Forelimb muscle (tissue), 1 donor: ENCODE data around the gene TTC34. TPM values are rescaled to one million over a fixed set of nuclear protein-coding genes. Genes with fewer than 3 reads are reported as not detected.
"Not testable (repeated sequence)": the region's sequence is repeated elsewhere in the genome, so short reads cannot be mapped to it uniquely, and the experiment has no call there.

Source experiments
- DNase-seq: peaks from one replicate; pipeline ENCODE4 v3.0.0-alpha.2; 2013; ENCODE audit warnings: low read depth
- polyA plus RNA-seq: library from polyadenylated mRNA; unstranded; fragments of 120-200 nt; gene quantifications from one replicate; pipeline ENCODE4 v1.2.1, GENCODE V29; 2013; ENCODE audit not compliant: insufficient read length

The TTC34 gene
- polyA plus RNA-seq, 1 donor: 0.32 TPM

DNA sequence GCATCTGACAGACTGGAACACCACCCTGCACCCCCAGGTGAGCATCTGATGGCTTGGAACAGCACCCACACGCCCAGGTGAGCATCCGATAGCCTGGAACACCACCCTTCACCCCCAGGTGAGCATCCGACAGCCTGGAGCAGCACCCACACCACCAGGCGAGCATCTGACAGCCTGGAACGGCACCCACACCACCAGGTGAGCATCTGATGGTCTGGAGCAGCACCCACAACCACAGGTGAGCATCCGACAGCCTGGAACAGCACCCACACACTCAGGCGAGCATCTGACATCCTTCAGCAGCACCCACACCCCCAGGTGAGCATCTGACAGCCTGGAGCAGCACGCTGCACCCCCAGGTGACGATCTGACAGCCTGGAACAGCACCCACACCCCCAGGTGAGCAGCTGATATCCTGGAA lies 118.2 kb downstream of the TTC34 start:
- DNase-seq: not testable (repeated sequence)

DNA sequence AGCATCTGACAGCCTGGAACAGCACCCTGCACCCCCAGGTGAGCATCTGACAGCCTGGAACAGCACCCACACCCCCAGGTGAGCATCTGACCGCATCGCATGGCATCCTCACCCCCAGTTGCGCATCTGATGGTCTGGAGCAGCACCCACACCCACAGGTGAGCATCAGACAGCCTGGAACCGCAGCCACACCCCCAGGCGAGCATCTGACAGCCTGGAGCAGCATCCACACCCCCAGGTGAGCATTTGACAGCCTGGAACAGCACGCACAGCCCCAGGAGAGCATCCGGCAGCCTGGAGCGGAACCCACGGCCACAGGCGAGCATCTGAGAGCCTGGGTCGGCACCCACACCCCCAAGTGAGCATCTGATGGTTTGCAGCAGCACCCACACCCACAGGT lies 118.6 kb downstream of the TTC34 start:
- DNase-seq: not testable (repeated sequence)

DNA sequence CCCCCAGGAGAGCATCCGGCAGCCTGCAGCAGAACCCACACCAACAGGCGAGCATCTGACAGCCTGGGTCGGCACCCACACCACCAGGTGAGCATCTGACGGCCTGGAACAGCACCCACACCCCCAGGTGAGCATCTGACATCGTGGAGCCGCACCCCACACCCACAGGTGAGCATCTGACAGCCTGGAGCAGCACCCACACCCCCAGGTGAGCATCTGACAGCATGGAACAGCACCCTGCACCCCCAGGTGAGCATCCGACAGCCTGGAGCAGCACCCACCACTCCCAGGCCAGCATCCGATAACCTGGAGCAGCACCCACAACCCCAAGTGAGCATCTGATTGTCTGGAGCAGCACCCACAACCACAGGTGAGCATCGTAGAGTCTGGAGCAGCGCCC lies 124.8 kb downstream of the TTC34 start:
- not testable (repeated sequence) for DNase-seq

GRCh38 chr1:2671656-2672055 lies 129.8 kb downstream of the TTC34 start:
- not testable (repeated sequence) for DNase-seq

- DNase-seq: not testable (repeated sequence)
Measured at GRCh38 chr1:2659806-2660205, 141.7 kb downstream of the TTC34 start.

DNA sequence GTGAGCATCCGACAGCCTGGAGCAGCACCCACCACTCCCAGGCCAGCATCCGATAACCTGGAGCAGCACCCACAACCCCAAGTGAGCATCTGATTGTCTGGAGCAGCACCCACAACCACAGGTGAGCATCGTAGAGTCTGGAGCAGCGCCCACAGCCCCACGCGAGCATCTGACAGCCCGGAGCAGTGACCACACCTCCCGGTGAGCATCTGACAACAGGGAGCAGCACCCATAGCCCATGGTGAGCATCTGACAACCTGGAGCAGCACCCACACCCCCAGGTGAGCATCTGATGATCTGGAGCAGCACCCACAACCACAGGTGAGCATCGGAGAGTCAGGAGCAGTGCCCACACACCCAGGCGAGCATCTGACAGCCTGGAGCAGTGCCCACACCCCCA lies 143.6 kb downstream of the TTC34 start:
- not testable (repeated sequence) for DNase-seq

- DNase-seq: not testable (repeated sequence)
Measured at GRCh38 chr1:2657124-2657523, 144.4 kb downstream of the TTC34 start.

GRCh38 chr1:2655598-2656434 lies 145.7 kb downstream of the TTC34 start:
- DNase-seq: not testable (repeated sequence)

- not testable (repeated sequence) for DNase-seq
Measured at GRCh38 chr1:2654443-2654948, 147.0 kb downstream of the TTC34 start.

- DNase-seq: not testable (repeated sequence)
Measured at GRCh38 chr1:2653741-2654442, 147.6 kb downstream of the TTC34 start.

GRCh38 chr1:2652926-2653571 lies 148.4 kb downstream of the TTC34 start:
- DNase-seq: not testable (repeated sequence)

DNA sequence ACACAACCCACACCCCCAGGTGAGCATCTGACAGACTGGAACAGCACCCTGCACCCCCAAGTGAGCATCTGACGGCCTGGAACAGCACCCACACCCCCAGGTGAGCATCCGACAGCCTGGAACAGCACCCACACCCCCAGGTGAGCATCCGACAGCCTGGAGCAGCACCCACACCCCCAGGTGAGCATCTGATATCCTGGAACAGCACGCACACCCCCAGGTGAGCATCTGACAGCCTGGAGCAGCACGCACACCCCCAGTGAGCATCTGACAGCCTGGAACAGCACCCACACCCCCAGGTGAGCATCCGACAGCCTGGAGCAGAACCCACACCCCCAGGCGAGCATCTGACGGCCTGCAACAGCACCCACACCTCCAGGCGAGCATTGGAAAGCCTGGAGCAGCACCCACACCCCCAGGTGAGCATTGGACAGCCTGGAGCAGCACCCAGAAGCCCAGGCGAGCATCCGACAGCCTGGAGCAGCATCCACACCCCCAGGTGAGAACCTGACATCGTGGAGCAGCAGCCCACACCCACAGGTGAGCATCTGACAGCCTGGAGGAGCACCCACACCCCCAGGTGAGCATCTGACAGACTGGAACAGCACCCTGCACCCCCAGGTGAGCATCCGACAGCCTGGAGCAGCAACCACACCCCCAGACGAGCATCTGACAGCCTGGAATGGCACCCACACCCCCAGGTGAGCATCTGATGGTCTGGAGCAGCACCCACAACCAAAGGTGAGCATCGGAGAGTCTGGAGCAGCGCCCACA lies 149.2 kb downstream of the TTC34 start:
- not testable (repeated sequence) for DNase-seq

DNA sequence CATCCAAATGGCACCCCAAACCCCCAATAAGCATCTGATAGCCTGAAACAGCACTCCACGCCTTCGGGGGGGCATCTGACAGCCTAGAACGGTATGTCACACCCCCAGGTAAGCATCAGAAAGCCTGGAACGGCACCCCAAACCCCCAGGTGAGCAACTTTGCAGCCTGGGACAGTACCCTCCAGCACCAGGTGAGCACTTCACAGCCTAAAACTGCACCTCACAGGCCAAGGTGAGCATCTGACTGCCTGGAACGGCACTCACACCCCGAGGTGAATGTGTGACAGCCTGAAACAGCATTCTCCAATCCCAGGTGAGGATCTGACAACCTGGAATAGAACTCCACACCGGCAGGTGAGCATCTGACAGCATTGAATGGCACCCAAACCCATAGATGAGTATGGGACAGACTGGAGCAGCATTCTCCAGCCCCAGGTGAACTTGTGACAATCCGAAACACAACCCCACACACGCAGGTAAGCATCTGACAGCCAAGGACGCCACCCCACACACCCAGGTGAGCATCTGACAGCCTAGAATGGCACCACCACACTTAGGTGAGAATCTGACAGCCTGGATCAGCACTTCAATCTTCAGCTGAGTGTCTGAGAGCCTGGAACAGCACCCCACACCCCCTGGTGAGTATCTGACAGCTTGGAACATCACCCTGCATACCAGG lies 150.4 kb downstream of the TTC34 start:
- no peak for DNase-seq

DNA sequence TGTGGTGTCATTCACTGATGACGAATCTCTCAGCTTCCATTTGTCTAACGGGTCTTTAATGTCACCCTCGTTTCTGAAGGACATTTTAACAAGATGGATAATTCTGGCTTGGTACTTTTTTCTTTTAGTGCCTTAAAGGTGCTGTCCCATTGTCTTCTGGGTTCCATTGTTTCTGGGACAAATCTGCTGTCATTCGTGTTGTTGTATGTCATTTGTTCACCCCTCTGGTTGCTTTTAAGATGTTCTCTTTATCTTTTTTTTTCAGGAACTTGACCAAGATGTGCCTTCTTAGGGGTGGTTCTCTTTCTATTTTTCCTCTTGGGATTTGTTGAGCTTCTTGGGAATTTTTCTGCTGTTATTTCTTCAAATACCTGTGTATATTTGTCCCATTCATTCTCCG lies 154.7 kb downstream of the TTC34 start:
- no peak for DNase-seq

GRCh38 chr1:2645776-2646175 lies 155.7 kb downstream of the TTC34 start:
- no peak for DNase-seq

DNA sequence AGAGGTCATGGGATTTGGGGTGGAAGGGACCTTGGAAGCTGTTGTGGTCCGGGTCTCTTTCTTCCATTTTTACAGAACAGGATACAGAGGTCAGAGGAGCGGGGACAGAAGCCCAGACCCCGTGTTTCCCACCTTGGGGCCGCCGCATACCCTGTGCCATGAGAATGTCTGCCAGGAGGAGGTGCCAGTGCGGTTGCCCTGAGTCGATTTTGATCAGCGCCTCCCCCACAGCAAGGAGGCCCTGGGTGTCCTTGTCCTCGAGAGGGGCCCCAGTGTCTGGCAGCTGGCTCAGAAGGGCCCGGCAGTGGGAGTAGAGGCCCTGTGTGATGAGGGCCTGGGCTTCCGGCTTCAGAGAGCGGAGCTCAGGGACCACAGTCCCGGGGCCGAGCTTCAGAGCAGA lies 156.3 kb downstream of the TTC34 start:
- no peak for DNase-seq

DNA sequence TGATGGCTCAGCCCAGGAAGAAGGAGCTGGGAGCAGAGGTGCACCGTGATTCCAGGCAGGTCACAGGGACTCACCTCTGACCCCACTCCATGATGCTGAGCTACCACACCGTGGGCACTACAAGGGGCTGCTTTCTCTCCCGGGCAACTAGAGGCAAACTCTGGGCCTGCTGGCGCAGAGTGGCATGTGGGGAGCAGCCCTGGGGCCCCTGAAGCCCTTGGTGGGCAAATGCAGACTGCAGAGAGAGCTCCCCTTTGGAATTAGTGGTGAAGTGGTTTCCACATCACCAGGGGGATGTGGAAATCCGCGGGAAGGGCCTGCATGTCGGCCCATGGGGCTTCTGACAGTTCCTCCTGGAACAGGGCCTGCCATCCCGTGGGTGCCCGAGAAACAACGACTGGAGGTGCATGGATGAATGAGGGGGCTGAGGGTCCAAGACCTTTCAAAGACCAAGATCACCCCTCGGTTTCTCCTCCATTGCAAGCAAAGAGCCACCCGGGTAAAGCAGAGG lies 156.8 kb downstream of the TTC34 start:
- DNase-seq: no peak

- DNase-seq: no peak
Measured at GRCh38 chr1:2644171-2644570, 157.3 kb downstream of the TTC34 start.

DNA sequence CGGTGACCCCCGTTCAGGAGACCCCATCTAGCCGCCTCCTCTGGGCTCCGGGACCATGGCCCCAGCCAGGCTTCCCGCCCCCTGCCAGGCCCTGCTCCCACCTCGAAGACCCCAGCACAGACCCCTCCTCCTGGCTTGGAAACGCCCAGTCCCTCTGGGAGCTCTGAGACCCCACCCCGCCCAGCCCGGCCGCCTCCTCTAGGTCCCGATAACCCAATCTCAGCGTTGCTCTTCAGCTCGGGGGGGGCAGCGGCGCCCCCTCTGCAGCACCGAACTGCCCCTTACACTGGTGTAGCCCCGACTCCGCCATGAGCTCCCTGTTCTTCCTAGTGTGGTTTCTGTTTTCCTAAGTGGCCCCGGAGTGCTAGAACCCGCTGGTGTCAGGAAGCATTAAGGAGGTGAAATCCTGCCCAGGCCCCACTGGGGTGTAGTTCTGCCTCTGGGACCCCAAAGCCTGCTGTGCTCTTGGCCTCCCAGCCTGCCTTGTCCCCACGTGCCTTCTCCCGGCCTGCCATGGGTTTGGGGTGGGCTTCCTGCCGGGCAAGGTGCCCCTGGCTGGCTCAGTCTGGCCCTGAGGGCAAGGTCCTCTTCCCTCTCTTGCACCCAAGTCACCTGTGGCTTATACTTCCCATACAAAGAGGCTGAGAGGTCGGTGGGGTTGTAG lies 157.9 kb downstream of the TTC34 start:
- DNase-seq: no peak
